GM18502 (cell line): Measurements from ENCODE around the gene SNRNP25.
A peak's percentile ranks its signal among the peaks of the same experiment; 100 is the strongest.

Experiments used
- ATAC-seq: cut with Tn5 transposase; IDR thresholded peaks from one replicate; pipeline ENCODE4 v1.9.1; 2021; ENCODE audit warnings: mild to moderate bottlenecking; ENCODE audit not compliant: unreplicated experiment, poor library complexity

Gene SNRNP25

GRCh38 chr16:75580-76501, 22.2 kb downstream of the SNRNP25 start:
- ATAC-seq: no peak

GRCh38 chr16:76535-77272, 23.1 kb downstream of the SNRNP25 start:
- no peak for ATAC-seq

- ATAC-seq: peak; percentile 26
Observed at GRCh38 chr16:77273-77806, 23.7 kb downstream of the SNRNP25 start.

GRCh38 chr16:77807-78443, 24.3 kb downstream of the SNRNP25 start, which contains the start of gene MPG:
Gene MPG (plus strand): TSS chr16:78225. CDS start chr16:78310, 85 bp downstream.
- ATAC-seq: peak; percentile 71

GRCh38 chr16:78444-79150, 25.0 kb downstream of the SNRNP25 start:
- ATAC-seq: peak; percentile 29

- no peak for ATAC-seq
Observed at GRCh38 chr16:79151-80054, 25.8 kb downstream of the SNRNP25 start.

GRCh38 chr16:83060-83603, 29.5 kb downstream of the SNRNP25 start:
- ATAC-seq: no peak

- ATAC-seq: no peak
Observed at GRCh38 chr16:83781-84615, 30.4 kb downstream of the SNRNP25 start.

- ATAC-seq: peak; percentile 72
Observed at GRCh38 chr16:84718-85406, 31.2 kb downstream of the SNRNP25 start.

GRCh38 chr16:85407-85782, 31.8 kb downstream of the SNRNP25 start:
- no peak for ATAC-seq

- ATAC-seq: no peak
Observed at GRCh38 chr16:85865-86264, 32.2 kb downstream of the SNRNP25 start.

- ATAC-seq: no peak
Observed at GRCh38 chr16:86483-86952, 32.9 kb downstream of the SNRNP25 start.

GRCh38 chr16:88613-89012, 35.0 kb downstream of the SNRNP25 start:
- no peak for ATAC-seq

- ATAC-seq: no peak
Observed at GRCh38 chr16:89391-90302, 36.0 kb downstream of the SNRNP25 start.

GRCh38 chr16:91484-91883, 37.9 kb downstream of the SNRNP25 start:
- no peak for ATAC-seq
